ENCODE measurements around the gene GRIN2A. TPM values are rescaled to one million over a fixed set of nuclear protein-coding genes. Genes with fewer than 3 reads are reported as not detected.

The GRIN2A gene
- total RNA-seq, 2 experiments from 2014 or later: not detected

GRCh38 chr16:9898555-9898954 is 283.7 kb downstream of the GRIN2A start:
- TF ChIP-seq CTCF (conservative IDR thresholded peaks at IDR 0.05; ENCODE audit: low read length) (no peak), EZH2phosphoT487 (IDR thresholded peaks at IDR 0.05; ENCODE audit: borderline replicate concordance, low read depth, low read length) (no peak)
- H2AFZ ChIP-seq (ENCODE audit: low read length): no peak overlapping the region
- no peaks in the 10 kb centered on the region for H3K79me2 ChIP-seq (ENCODE audit: insufficient read depth, low read depth, low read length)
- H3K4me1 ChIP-seq (ENCODE audit: insufficient read depth, low read length, poor library complexity, severe bottlenecking): no peaks in the 10 kb centered on the region
- DNase-seq (ENCODE audit: low spot score): no peak
- BruUV-seq (replicated peaks): no TSS peak
- POLR2A ChIA-PET: no interaction called here
- H3K27ac ChIP-seq (ENCODE audit: low read depth, low read length, poor library complexity, severe bottlenecking): no peak overlapping the region
- no peaks in the 10 kb centered on the region for H3K9me3 ChIP-seq (ENCODE audit: low read length)
- H3K4me3 ChIP-seq (ENCODE audit: low read depth, low read length, poor library complexity, severe bottlenecking): no peak overlapping the region
- H3K36me3 ChIP-seq (ENCODE audit: insufficient read depth, low read length): no peaks in the 10 kb centered on the region
- H4K20me1 ChIP-seq (ENCODE audit: insufficient read depth, low read length): no peaks in the 10 kb centered on the region
- no peak overlapping the region for H3K4me2 ChIP-seq (ENCODE audit: low read length)
- CTCF ChIA-PET (ENCODE audit: unreplicated experiment): no interaction called here
- H3K9me2 ChIP-seq (ENCODE audit: insufficient read depth, low read length): no peaks in the 10 kb centered on the region
- intact Hi-C loops (cut with micrococcal nuclease; ENCODE audit: unreplicated experiment): no loop called here

GRCh38 chr16:9898124-9898523 is 284.1 kb downstream of the GRIN2A start:
- TF ChIP-seq EZH2phosphoT487 (IDR thresholded peaks at IDR 0.05; ENCODE audit: borderline replicate concordance, low read depth, low read length): no peak
- TF ChIP-seq CTCF (conservative IDR thresholded peaks at IDR 0.05; ENCODE audit: low read length): no peak
- H3K27ac ChIP-seq (ENCODE audit: low read depth, low read length, poor library complexity, severe bottlenecking): no peak overlapping the region
- no peaks in the 10 kb centered on the region for H3K9me3 ChIP-seq (ENCODE audit: low read length)
- POLR2A ChIA-PET: interaction anchor here (0.7 kb wide), 2 partner anchors 31 to 196 kb away, joined by 3 to 4 read pairs; no protein-coding TSS in a partner anchor
- H3K4me3 ChIP-seq (ENCODE audit: low read depth, low read length, poor library complexity, severe bottlenecking): no peak overlapping the region
- H3K4me2 ChIP-seq (ENCODE audit: low read length): no peak overlapping the region
- no peaks in the 10 kb centered on the region for H4K20me1 ChIP-seq (ENCODE audit: insufficient read depth, low read length)
- BruUV-seq (replicated peaks): no TSS peak
- intact Hi-C loops (cut with micrococcal nuclease; ENCODE audit: unreplicated experiment): no loop called here
- H3K9me2 ChIP-seq (ENCODE audit: insufficient read depth, low read length): no peaks in the 10 kb centered on the region
- CTCF ChIA-PET (ENCODE audit: unreplicated experiment): no interaction called here
- H2AFZ ChIP-seq (ENCODE audit: low read length): no peak overlapping the region
- no peaks in the 10 kb centered on the region for H3K4me1 ChIP-seq (ENCODE audit: insufficient read depth, low read length, poor library complexity, severe bottlenecking)
- DNase-seq (ENCODE audit: low spot score): no peak
- H3K36me3 ChIP-seq (ENCODE audit: insufficient read depth, low read length): no peaks in the 10 kb centered on the region
- no peaks in the 10 kb centered on the region for H3K79me2 ChIP-seq (ENCODE audit: insufficient read depth, low read depth, low read length)

- Histone ChIP-seq H3K36me3 (ENCODE audit: insufficient read depth, low read length) (no peaks in the 10 kb centered on the region), H3K9me3 (ENCODE audit: low read length) (no peaks in the 10 kb centered on the region), H3K4me3 (ENCODE audit: low read depth, low read length, poor library complexity, severe bottlenecking) (no peak overlapping the region), H3K4me1 (ENCODE audit: insufficient read depth, low read length, poor library complexity, severe bottlenecking) (no peaks in the 10 kb centered on the region), H3K9me2 (ENCODE audit: insufficient read depth, low read length) (no peaks in the 10 kb centered on the region), H3K27ac (ENCODE audit: low read depth, low read length, poor library complexity, severe bottlenecking) (no peak overlapping the region), H3K4me2 (ENCODE audit: low read length) (no peak overlapping the region), H4K20me1 (ENCODE audit: insufficient read depth, low read length) (no peaks in the 10 kb centered on the region), H2AFZ (ENCODE audit: low read length) (no peak overlapping the region), H3K79me2 (ENCODE audit: insufficient read depth, low read depth, low read length) (no peaks in the 10 kb centered on the region)
- ChIA-PET POLR2A (no interaction called here), CTCF (ENCODE audit: unreplicated experiment) (no interaction called here)
- no TSS peak for BruUV-seq (replicated peaks)
- intact Hi-C loops (cut with micrococcal nuclease; ENCODE audit: unreplicated experiment): no loop called here
- no peak for DNase-seq (ENCODE audit: low spot score)
- no peak for TF ChIP-seq EZH2phosphoT487 (IDR thresholded peaks at IDR 0.05; ENCODE audit: borderline replicate concordance, low read depth, low read length)
- TF ChIP-seq CTCF (conservative IDR thresholded peaks at IDR 0.05; ENCODE audit: low read length): no peak
Observed at GRCh38 chr16:9895817-9896216, 286.4 kb downstream of the GRIN2A start.

Measured in OCI-LY7 (cell line).